HepG2 (cell line): Measurements from ENCODE around the gene ZFAND6. TPM values are rescaled to one million over a fixed set of nuclear protein-coding genes. Genes with fewer than 3 reads are reported as not detected.

Experiments
- ADNP ChIP-seq: sonication (generic); formaldehyde crosslinking; IDR thresholded peaks from 2 replicates; pipeline ENCODE4 v1.4.0; 2020; ENCODE audit warnings: missing genetic modification reagents
- BRCA1 ChIP-seq: sonication (generic); formaldehyde crosslinking; IDR thresholded peaks from 2 replicates; pipeline ENCODE4 v1.4.0; 2020; ENCODE audit warnings: missing genetic modification reagents
- CEBPB ChIP-seq: IDR thresholded peaks from 2 replicates; pipeline ENCODE4 v1.6.1; 2011; ENCODE audit warnings: low read depth, low read length, improper control_type of control experiment, borderline replicate concordance
- CHCHD3 ChIP-seq: sonication (generic); formaldehyde crosslinking; IDR thresholded peaks from 2 replicates; pipeline ENCODE4 v1.8.0; 2022; ENCODE audit warnings: mild to moderate bottlenecking, missing genetic modification reagents, moderate library complexity
- CHD4 ChIP-seq: fragments of 200-600 bp; sonication (generic); IDR thresholded peaks from 2 replicates; pipeline ENCODE4 v1.7.0; 2017; ENCODE audit warnings: mild to moderate bottlenecking, low read length, borderline replicate concordance
- FOSL1 ChIP-seq: sonication (generic); formaldehyde crosslinking; IDR thresholded peaks from 2 replicates; pipeline ENCODE4 v1.9.0; 2021; ENCODE audit warnings: missing genetic modification reagents, borderline replicate concordance
- FOXM1 ChIP-seq: sonication (generic); formaldehyde crosslinking; IDR thresholded peaks from 2 replicates; pipeline ENCODE4 v1.5.0; 2020; ENCODE audit warnings: missing genetic modification reagents
- HNRNPUL1 ChIP-seq: fragments of 200-400 bp; formaldehyde crosslinking; IDR thresholded peaks from 2 replicates; pipeline ENCODE4 v1.6.1; 2017; ENCODE audit warnings: low read depth, mild to moderate bottlenecking, low read length, moderate library complexity
- KDM3A ChIP-seq: IDR thresholded peaks from 2 replicates; pipeline ENCODE4 v1.6.1; 2018; ENCODE audit warnings: low read depth, missing compliant biosample characterization
- KLF11 ChIP-seq: IDR thresholded peaks from 2 replicates; pipeline ENCODE4 v1.6.1; 2016; ENCODE audit warnings: missing compliant biosample characterization
- NR2F2 ChIP-seq: IDR thresholded peaks from 2 replicates; pipeline ENCODE4 v1.6.1; 2012; ENCODE audit warnings: low read depth, inconsistent platforms, borderline replicate concordance
- SAFB2 ChIP-seq: sonication (generic); formaldehyde crosslinking; IDR thresholded peaks from 2 replicates; pipeline ENCODE4 v1.5.1; 2020; ENCODE audit warnings: missing genetic modification reagents, low read depth, mild to moderate bottlenecking, borderline replicate concordance
- SNAI1 ChIP-seq: sonication (generic); formaldehyde crosslinking; IDR thresholded peaks from 2 replicates; pipeline ENCODE4 v1.5.0; 2020; ENCODE audit warnings: mild to moderate bottlenecking, missing genetic modification reagents, borderline replicate concordance
- SP5 ChIP-seq: IDR thresholded peaks from 2 replicates; pipeline ENCODE4 v1.6.1; 2016; ENCODE audit warnings: low read depth, borderline replicate concordance
- TARDBP ChIP-seq: sonication (generic); formaldehyde crosslinking; IDR thresholded peaks from 2 replicates; pipeline ENCODE4 v1.8.0; 2022; ENCODE audit warnings: mild to moderate bottlenecking, missing genetic modification reagents
- ZFAT ChIP-seq: sonication (generic); formaldehyde crosslinking; conservative IDR thresholded peaks from 2 replicates; pipeline ENCODE4 v1.8.1; 2023; ENCODE audit warnings: missing genetic modification reagents, inconsistent platforms
- ZNF260 ChIP-seq: sonication (generic); formaldehyde crosslinking; IDR thresholded peaks from 2 replicates; pipeline ENCODE4 v1.4.0; 2020; ENCODE audit warnings: missing genetic modification reagents, low read depth, mild to moderate bottlenecking, borderline replicate concordance
- ZNF777 ChIP-seq: sonication (generic); formaldehyde crosslinking; IDR thresholded peaks from 2 replicates; pipeline ENCODE4 v1.4.0; 2020; ENCODE audit warnings: missing genetic modification reagents
- ZNF879 ChIP-seq: sonication (generic); formaldehyde crosslinking; IDR thresholded peaks from 2 replicates; pipeline ENCODE4 v1.8.1; 2023; ENCODE audit warnings: missing genetic modification reagents
- polyA plus RNA-seq, 8 experiments: library from polyadenylated mRNA; depleted of rRNA in 3 of 8; stranded (reverse) in 7 of 8; unstranded in 1 of 8; fragments of >200 nt; fragmentation: Illumina TruSeq in 4 of 8; extraction: Trizol in 4 of 8; gene quantifications; 2 replicates each; pipeline versions ENCODE4 v1.2.1 to v1.2.3, GENCODE V29; 2011 to 2016; ENCODE audit warnings: low read depth in 4 of 8, missing spikeins in 1 of 8, mixed read lengths in 1 of 8; ENCODE audit not compliant: insufficient read depth in 1 of 8
- total RNA-seq, 5 experiments: library from RNA; depleted of rRNA; stranded (reverse); fragments of >200 nt; fragmentation: Illumina TruSeq; extraction: Trizol; gene quantifications; 2 replicates each; pipeline ENCODE4 v1.2.3, GENCODE V29; 2016; ENCODE audit warnings: low read depth in 1 of 5
- TF ChIP-seq, protein P1 (sequence below): sonication (generic); formaldehyde crosslinking; IDR thresholded peaks from 2 replicates; pipeline ENCODE4 v1.4.0; 2020; ENCODE audit warnings: missing genetic modification reagents, borderline replicate concordance
- TF ChIP-seq, protein P2 (sequence below): fragments of 450-650 bp; IDR thresholded peaks from 2 replicates; pipeline ENCODE4 v1.6.1; 2017; ENCODE audit warnings: mild to moderate bottlenecking
- TF ChIP-seq, protein P3 (sequence below): sonication (generic); formaldehyde crosslinking; IDR thresholded peaks from 2 replicates; pipeline ENCODE4 v1.4.0; 2020; ENCODE audit warnings: missing genetic modification reagents, mild to moderate bottlenecking, borderline replicate concordance

Gene ZFAND6
- total and polyA plus RNA-seq, 2 of the 13 experiments (the other 11 are each of a cell fraction or from before 2014, with no cell fraction given): 84.2 to 115 TPM

DNA sequence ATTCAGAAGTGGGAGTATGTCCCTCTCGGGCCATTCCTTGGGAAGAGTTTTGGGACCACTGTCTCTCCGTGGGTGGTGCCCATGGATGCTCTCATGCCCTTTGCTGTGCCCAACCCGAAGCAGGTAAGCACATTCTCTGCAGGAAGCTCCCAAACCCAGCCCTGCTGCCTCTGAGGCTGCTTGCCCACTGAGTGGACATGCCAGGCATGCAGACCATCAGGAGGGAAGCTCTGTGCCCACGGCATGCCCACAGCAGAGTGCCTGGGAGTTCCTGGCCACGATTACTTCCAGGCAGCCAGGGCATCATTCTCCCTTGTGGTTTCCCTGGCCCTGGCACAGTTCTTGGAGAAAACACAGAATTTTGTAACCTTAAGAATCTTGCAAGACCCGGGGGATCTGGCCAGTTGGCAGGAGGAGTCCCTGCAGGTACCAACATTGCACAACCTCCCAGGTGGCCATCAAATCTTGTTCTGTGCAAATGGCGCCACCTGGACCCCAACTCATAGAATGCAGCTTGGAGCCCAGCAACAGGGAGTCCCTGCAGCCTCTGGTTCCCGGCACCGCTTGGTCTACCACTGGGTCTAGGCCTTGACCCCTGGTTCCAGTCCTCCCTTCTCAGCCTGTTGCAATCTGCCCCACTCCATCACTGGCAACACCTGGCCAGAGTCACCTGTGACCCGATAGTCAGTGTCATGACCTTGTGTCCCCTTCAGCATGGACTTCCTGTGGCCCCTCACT, 113.7 kb downstream of the ZFAND6 start (continued):
- TF ChIP-seq SAFB2 (CRISPR knock-in tag): no peak
- no peak for TF ChIP-seq TARDBP (CRISPR knock-in tag)
- peak; percentile 96 for TF ChIP-seq CEBPB
- TF ChIP-seq, protein P1, sequence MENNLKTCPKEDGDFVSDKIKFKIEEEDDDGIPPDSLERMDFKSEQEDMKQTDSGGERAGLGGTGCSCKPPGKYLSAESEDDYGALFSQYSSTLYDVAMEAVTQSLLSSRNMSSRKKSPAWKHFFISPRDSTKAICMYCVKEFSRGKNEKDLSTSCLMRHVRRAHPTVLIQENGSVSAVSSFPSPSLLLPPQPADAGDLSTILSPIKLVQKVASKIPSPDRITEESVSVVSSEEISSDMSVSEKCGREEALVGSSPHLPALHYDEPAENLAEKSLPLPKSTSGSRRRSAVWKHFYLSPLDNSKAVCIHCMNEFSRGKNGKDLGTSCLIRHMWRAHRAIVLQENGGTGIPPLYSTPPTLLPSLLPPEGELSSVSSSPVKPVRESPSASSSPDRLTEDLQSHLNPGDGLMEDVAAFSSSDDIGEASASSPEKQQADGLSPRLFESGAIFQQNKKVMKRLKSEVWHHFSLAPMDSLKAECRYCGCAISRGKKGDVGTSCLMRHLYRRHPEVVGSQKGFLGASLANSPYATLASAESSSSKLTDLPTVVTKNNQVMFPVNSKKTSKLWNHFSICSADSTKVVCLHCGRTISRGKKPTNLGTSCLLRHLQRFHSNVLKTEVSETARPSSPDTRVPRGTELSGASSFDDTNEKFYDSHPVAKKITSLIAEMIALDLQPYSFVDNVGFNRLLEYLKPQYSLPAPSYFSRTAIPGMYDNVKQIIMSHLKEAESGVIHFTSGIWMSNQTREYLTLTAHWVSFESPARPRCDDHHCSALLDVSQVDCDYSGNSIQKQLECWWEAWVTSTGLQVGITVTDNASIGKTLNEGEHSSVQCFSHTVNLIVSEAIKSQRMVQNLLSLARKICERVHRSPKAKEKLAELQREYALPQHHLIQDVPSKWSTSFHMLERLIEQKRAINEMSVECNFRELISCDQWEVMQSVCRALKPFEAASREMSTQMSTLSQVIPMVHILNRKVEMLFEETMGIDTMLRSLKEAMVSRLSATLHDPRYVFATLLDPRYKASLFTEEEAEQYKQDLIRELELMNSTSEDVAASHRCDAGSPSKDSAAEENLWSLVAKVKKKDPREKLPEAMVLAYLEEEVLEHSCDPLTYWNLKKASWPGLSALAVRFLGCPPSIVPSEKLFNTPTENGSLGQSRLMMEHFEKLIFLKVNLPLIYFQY (CRISPR knock-in tag): 0 out of 2 replicates have a peak, but pooled peaks have one; percentile 30
- TF ChIP-seq ZNF260 (CRISPR knock-in tag): no peak
- TF ChIP-seq SNAI1: no peak
- TF ChIP-seq ZNF777 (CRISPR knock-in tag): no peak
- TF ChIP-seq ADNP (CRISPR knock-in tag): no peak
- TF ChIP-seq FOXM1 (CRISPR knock-in tag): no peak
- TF ChIP-seq, protein P2, sequence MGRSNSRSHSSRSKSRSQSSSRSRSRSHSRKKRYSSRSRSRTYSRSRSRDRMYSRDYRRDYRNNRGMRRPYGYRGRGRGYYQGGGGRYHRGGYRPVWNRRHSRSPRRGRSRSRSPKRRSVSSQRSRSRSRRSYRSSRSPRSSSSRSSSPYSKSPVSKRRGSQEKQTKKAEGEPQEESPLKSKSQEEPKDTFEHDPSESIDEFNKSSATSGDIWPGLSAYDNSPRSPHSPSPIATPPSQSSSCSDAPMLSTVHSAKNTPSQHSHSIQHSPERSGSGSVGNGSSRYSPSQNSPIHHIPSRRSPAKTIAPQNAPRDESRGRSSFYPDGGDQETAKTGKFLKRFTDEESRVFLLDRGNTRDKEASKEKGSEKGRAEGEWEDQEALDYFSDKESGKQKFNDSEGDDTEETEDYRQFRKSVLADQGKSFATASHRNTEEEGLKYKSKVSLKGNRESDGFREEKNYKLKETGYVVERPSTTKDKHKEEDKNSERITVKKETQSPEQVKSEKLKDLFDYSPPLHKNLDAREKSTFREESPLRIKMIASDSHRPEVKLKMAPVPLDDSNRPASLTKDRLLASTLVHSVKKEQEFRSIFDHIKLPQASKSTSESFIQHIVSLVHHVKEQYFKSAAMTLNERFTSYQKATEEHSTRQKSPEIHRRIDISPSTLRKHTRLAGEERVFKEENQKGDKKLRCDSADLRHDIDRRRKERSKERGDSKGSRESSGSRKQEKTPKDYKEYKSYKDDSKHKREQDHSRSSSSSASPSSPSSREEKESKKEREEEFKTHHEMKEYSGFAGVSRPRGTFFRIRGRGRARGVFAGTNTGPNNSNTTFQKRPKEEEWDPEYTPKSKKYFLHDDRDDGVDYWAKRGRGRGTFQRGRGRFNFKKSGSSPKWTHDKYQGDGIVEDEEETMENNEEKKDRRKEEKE: no peak
- TF ChIP-seq ZNF879 (CRISPR knock-in tag): no peak
- 0 out of 2 replicates have a peak, but pooled peaks have one; percentile 39 for TF ChIP-seq KDM3A (CRISPR knock-in tag)
- no peak for TF ChIP-seq CHCHD3 (CRISPR knock-in tag)
- no peak for TF ChIP-seq ZFAT (CRISPR knock-in tag)
- no peak for TF ChIP-seq FOSL1 (CRISPR knock-in tag)
- TF ChIP-seq KLF11 (CRISPR knock-in tag): no peak
- TF ChIP-seq BRCA1 (CRISPR knock-in tag): no peak
- TF ChIP-seq HNRNPUL1: no peak
- peak; percentile 43; the same call in 1 of the 2 replicates for TF ChIP-seq NR2F2
- TF ChIP-seq SP5 (CRISPR knock-in tag): no peak; the same call in 1 of the 2 replicates
- TF ChIP-seq, protein P3, sequence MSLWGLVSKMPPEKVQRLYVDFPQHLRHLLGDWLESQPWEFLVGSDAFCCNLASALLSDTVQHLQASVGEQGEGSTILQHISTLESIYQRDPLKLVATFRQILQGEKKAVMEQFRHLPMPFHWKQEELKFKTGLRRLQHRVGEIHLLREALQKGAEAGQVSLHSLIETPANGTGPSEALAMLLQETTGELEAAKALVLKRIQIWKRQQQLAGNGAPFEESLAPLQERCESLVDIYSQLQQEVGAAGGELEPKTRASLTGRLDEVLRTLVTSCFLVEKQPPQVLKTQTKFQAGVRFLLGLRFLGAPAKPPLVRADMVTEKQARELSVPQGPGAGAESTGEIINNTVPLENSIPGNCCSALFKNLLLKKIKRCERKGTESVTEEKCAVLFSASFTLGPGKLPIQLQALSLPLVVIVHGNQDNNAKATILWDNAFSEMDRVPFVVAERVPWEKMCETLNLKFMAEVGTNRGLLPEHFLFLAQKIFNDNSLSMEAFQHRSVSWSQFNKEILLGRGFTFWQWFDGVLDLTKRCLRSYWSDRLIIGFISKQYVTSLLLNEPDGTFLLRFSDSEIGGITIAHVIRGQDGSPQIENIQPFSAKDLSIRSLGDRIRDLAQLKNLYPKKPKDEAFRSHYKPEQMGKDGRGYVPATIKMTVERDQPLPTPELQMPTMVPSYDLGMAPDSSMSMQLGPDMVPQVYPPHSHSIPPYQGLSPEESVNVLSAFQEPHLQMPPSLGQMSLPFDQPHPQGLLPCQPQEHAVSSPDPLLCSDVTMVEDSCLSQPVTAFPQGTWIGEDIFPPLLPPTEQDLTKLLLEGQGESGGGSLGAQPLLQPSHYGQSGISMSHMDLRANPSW (CRISPR knock-in tag): no peak
- no peak for TF ChIP-seq CHD4
